Kidney epithelial cell (primary cell): ENCODE results near the gene FYN. TPM values are rescaled to one million over a fixed set of nuclear protein-coding genes. Genes with fewer than 3 reads are reported as not detected.

Source experiments
- DNase-seq: peaks from one replicate; pipeline ENCODE4 v3.0.0-alpha.2; 2010; ENCODE audit warnings: low read depth
- H3K27me3 ChIP-seq: 2 replicates; pipeline ENCODE4 v1.6.0; 2011; ENCODE audit warnings: low read length; ENCODE audit not compliant: control insufficient read depth, insufficient read depth
- H3K36me3 ChIP-seq: 2 replicates; pipeline ENCODE4 v1.5.1; 2011; ENCODE audit warnings: low read length; ENCODE audit not compliant: control insufficient read depth, insufficient read depth
- H3K4me3 ChIP-seq: 2 replicates; pipeline ENCODE4 v1.5.1; 2011; ENCODE audit warnings: low read depth, mild to moderate bottlenecking, control low read depth, low read length
- CTCF ChIP-seq: IDR thresholded peaks from 2 replicates; pipeline ENCODE4 v1.5.1; 2011; ENCODE audit warnings: mild to moderate bottlenecking, moderate library complexity, low read length, control low read depth, inconsistent platforms; ENCODE audit not compliant: insufficient read depth, poor library complexity, severe bottlenecking
- total RNA-seq: library from RNA; depleted of rRNA; stranded (reverse); fragments of >200 nt; gene quantifications from 2 replicates; pipeline ENCODE4 v1.2.3, GENCODE V29; 2015

FYN gene
- total RNA-seq, 1 donor from 2014 or later: 133 TPM

DNA sequence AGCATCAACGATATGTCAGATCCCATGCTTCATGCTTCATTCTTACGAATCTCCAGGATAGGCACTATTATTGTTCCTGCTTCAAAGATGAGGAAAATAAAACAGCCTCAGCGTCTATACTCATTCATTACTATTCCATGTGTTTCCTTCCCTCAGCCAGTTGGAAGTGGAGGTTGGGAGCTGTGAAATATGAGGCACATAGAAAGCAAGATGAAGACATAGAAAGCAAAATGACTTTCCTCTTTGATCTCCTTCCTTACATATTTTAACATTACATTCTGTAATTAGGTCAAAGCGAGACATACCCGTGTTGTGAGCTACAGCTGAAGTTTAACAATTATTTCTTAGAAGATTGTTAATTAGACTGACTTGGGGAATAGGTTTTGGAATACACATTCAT lies 125.4 kb downstream of the FYN start:
- no peak for DNase-seq
- no peaks in the 10 kb centered on the region for H3K36me3 ChIP-seq

DNA sequence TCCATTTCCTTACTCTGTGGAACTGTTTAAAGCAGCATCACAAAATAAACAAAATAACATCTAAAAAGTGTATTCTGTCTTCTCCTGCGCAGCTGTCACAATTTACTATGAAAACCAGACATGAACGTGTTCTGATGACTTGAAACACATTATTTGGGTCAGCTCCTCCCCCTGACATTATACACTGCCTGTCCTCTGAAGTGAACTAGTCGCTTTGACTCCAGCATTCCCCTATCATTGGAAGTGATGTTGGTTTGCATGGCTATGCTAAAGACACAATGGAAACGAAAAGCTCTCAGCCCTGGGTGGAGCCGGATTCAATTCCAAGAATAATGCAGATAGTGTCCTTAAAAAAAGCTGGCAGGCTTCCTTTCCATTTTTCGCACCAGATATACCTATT lies 125.9 kb downstream of the FYN start:
- no peaks in the 10 kb centered on the region for H3K36me3 ChIP-seq
- TF ChIP-seq CTCF: no peak
- H3K4me3 ChIP-seq: no peak overlapping the region
- DNase-seq: no peak
- no peaks in the 10 kb centered on the region for H3K27me3 ChIP-seq

More for the DNA sequence above, 125.4 kb downstream of the FYN start:
- no peak for TF ChIP-seq CTCF
- H3K27me3 ChIP-seq: no peaks in the 10 kb centered on the region
- no peak overlapping the region for H3K4me3 ChIP-seq

GRCh38 chr6:111746983-111747382 lies 126.3 kb downstream of the FYN start:
- no peak overlapping the region for H3K4me3 ChIP-seq
- H3K36me3 ChIP-seq: no peaks in the 10 kb centered on the region
- TF ChIP-seq CTCF: no peak
- no peaks in the 10 kb centered on the region for H3K27me3 ChIP-seq
- DNase-seq: no peak

GRCh38 chr6:111745636-111746035 lies 127.6 kb downstream of the FYN start:
- Histone ChIP-seq H3K4me3 (no peak overlapping the region), H3K36me3 (no peaks in the 10 kb centered on the region), H3K27me3 (no peaks in the 10 kb centered on the region)
- TF ChIP-seq CTCF: no peak
- DNase-seq: no peak

DNA sequence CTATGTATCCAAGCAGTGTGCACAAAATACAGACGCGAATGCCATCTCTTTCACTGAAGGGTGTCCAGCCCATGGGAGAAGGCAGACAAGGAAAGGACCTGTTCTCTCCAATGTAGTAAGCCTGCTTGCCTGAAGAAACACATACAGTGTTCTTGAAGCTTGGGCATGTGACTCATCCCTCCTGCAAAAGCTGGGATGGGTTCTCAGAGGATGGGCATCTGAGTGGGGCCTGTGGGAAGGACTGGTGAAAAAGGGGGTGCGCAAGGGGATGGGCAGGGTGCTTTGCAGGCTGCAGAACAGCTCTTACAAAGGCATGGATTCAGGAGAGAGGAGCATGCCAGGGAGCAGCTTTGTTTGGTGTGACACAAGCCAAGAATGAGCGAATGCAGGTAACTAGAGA lies 128.1 kb downstream of the FYN start:
- Histone ChIP-seq H3K4me3 (no peak overlapping the region), H3K36me3 (no peaks in the 10 kb centered on the region), H3K27me3 (no peaks in the 10 kb centered on the region)
- no peak for DNase-seq
- TF ChIP-seq CTCF: no peak

- TF ChIP-seq CTCF: no peak
- Histone ChIP-seq H3K36me3 (no peaks in the 10 kb centered on the region), H3K27me3 (no peaks in the 10 kb centered on the region), H3K4me3 (no peak overlapping the region)
- DNase-seq: no peak
These were observed 129.2 kb downstream of the FYN start for GRCh38 chr6:111743862-111744692.
